T-helper 9 cell (primary cell): ENCODE measurements around the gene FHIT.
"Not testable (repeated sequence)": the region's sequence is repeated elsewhere in the genome, so short reads cannot be mapped to it uniquely, and the experiment has no call there.

Experiments
- DNase-seq: peaks from one replicate; pipeline ENCODE4 v3.0.0-alpha.2; 2020

FHIT gene

DNA sequence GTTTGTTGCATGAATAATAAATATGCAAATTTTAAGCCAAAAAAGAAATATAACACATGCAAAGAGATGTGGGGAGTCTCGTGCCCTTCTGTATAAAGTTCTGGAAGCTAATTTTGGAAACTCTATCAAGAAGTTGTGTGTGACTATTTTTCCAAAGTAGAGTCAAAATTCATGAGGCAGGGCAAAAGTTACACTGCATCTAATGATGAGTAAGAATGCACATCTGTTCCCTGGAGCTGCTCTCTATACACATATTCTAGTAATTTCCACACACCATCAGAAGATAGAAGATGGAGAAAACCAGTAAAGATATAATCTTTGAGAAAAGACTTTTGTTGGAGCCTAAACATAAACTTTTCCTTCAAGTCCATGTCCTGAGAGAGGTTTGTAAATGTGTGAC is 199.6 kb downstream of the FHIT start:
- DNase-seq = no peak

DNA sequence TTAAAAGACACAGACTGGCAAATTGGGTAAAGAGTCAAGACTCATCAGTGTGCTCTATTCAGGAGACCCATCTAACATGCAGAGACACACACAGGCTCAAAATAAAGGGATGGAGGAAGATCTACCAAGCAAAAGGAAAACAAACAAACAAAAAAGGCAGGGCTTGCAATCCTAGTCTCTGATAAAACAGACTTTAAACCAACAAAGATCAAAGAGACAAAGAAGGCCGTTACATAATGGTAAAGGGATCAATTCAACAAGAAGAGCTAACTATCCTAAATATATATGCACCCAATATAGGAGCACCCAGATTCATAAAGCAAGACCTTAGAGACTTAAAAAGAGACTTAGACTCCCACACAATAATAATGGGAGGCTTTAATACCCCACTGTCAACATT is 206.1 kb downstream of the FHIT start:
- DNase-seq = not testable (repeated sequence)

- no peak for DNase-seq
Observed at GRCh38 chr3:61043156-61043555, 208.1 kb downstream of the FHIT start.

- no peak for DNase-seq
Observed at GRCh38 chr3:61040618-61041017, 210.6 kb downstream of the FHIT start.

GRCh38 chr3:61035573-61035972 is 215.7 kb downstream of the FHIT start:
- DNase-seq = no peak

DNA sequence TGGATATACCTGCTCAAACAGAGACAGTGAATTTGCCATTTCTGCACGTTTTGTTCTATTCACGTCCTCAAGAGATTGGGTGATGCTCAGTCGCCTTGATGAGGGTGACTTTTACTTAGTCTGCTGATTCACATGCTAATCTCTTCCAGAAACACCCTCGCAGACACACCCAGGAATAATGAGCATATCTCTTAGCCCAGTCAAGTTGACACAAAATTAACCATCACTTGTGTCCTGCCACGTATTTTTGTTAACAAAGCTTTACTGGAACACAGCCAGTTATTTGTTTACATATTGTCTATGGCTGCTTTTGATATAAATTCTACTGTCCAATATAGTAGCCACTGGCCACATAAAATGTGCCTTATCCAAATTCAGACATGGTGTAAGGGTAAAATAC is 218.3 kb downstream of the FHIT start:
- no peak for DNase-seq

- DNase-seq = no peak
Observed at GRCh38 chr3:61031503-61031902, 219.7 kb downstream of the FHIT start.

- DNase-seq = no peak
Observed at GRCh38 chr3:61030469-61031035, 220.7 kb downstream of the FHIT start.

GRCh38 chr3:61029194-61029593 is 222.1 kb downstream of the FHIT start:
- DNase-seq = no peak

- DNase-seq = no peak
Observed at GRCh38 chr3:61018807-61019206, 232.4 kb downstream of the FHIT start.

- DNase-seq = not testable (repeated sequence)
Observed at GRCh38 chr3:61017028-61017427, 234.2 kb downstream of the FHIT start.

DNA sequence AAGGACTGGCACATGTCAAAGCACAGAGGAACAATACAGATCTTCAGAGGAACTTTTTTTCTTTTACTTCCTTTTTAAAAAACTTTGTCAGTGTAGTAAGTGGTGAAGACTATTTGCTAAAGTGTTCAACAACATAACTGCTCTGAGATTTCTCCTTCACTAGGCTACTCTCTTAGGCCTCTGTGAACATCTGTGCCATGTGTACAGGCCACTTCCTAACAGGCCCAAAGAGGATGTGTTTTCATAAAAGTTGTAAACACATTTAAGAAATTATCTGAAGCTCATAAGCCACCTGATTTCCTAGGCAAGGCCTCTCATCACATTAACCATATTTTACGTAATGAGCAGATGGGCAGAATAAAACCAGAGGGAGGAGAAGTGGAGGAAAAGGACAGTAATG is 235.4 kb downstream of the FHIT start:
- no peak for DNase-seq

DNA sequence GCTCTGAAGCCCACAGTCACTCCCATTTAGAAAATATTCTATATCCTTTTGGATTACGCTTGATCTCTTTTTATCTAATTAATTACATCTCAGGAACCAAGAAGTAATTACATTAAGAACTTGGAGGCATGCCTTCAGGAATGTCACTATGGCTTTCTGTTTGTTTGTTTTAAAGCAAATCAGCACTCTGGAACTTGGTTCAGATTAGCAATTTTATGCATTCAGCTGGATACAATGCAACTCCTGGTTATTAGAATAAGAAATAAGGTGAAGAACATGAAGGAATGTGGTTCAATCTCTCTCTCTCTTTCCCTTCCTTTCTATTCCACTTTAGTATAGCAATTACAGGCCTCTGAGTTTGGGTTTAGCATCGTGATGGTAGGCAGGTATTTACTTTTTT is 235.8 kb downstream of the FHIT start:
- no peak for DNase-seq

DNA sequence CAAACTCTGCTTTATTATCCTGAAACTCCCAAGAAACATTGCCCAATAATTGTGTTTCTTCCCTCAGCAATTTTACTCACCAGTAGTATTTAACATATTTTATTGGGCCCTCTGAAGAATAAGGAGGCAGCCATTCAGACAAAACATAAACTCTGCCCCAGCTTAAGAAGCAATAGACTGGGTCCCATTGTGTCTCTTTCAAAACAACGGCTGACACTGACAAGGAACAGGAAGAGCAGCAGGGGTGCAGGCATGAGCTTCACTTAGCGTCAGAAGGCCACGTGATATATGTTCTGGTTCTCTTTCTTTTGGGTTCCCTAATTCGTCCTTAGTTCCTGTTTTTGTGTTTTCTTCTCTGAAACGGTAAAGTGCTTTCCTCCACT is 242.3 kb downstream of the FHIT start:
- no peak for DNase-seq

GRCh38 chr3:61008153-61008997 is 242.9 kb downstream of the FHIT start:
- DNase-seq = no peak

- DNase-seq = no peak
Observed at GRCh38 chr3:61005591-61005990, 245.7 kb downstream of the FHIT start.

- no peak for DNase-seq
Observed at GRCh38 chr3:60998858-60999257, 252.4 kb downstream of the FHIT start.

DNA sequence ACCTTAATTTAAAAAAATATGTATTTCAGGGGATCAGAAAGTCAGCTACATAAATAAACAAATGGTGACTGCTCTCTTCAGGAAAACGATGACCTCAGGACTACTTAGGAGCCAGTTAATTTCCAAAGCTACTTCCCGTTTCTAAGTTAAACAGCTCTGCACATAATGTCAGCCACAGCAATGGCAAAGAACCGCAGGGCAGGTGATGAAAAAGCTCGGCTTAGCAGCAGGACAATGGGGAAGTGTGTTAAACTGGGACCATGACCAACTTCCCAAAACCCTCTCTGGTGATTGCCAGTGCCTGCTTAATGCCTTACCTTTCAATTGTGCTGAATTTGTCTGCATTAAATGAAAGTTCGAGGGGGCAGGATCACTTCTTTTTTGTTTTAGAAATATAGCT is 258.9 kb downstream of the FHIT start:
- DNase-seq = no peak

- no peak for DNase-seq
Observed at GRCh38 chr3:60990442-60990730, 260.9 kb downstream of the FHIT start.

GRCh38 chr3:60989626-60990441 is 261.4 kb downstream of the FHIT start:
- DNase-seq = no peak

GRCh38 chr3:60987191-60987590 is 264.1 kb downstream of the FHIT start:
- DNase-seq = not testable (repeated sequence)

DNA sequence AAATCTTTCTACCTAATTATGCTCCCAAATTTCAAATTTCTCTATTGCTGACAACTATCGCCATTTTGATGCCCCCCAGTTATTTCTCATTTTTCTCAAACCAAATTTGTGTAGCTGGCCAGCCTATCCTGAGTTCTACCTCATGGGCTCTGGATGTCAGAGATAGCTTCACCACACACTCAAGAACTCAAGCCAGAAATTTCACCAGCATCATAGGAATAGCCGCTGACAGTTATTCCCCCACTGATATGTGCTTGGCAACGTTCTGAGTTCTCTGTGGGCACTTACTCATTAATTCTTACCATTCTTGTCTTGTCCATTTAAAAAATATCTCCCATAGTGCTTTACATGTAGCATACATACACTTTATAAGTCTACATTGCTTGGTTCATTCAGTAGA is 264.7 kb downstream of the FHIT start:
- DNase-seq = no peak

- no peak for DNase-seq
Observed at GRCh38 chr3:60983906-60984305, 267.3 kb downstream of the FHIT start.

DNA sequence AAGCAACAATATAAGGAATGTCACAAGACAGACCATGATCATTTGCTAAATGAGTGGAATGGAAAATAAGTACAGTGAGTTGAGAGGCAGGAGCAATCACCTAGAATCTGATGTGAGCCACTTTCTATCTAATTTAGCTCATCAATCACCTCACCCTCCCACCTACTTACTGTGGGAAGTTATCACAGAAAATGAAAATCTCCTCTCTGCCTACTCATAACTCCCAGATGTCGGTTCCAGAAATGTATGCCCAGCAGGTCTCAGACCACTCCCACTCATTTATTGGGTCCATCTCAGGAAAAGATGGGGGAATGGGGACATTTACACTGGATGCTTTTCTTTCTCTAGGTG is 270.9 kb downstream of the FHIT start:
- no peak for DNase-seq
